Cerebellar cortex (tissue), 1 donor: ENCODE results near the gene GALNTL6.
A peak's percentile ranks its signal among the peaks of the same experiment; 100 is the strongest.

Source experiments
- DNase-seq: peaks from one replicate; pipeline ENCODE4 v3.0.0-alpha.2; 2015; ENCODE audit warnings: low spot score

Gene GALNTL6

GRCh38 chr4:172815499-172816164, 1002.4 kb downstream of the GALNTL6 start:
- no peak for DNase-seq

- no peak for DNase-seq
Measured at GRCh38 chr4:172818901-172819300, 1005.7 kb downstream of the GALNTL6 start.

- DNase-seq = no peak
Measured at GRCh38 chr4:172819353-172819752, 1006.1 kb downstream of the GALNTL6 start.

GRCh38 chr4:172822331-172822730, 1009.1 kb downstream of the GALNTL6 start:
- DNase-seq = no peak

- DNase-seq = no peak
Measured at GRCh38 chr4:172826346-172826745, 1013.1 kb downstream of the GALNTL6 start.

- no peak for DNase-seq
Measured at GRCh38 chr4:172826861-172827260, 1013.7 kb downstream of the GALNTL6 start.

GRCh38 chr4:172830295-172830764, 1017.1 kb downstream of the GALNTL6 start:
- DNase-seq = peak; percentile 12

- no peak for DNase-seq
Measured at GRCh38 chr4:172836661-172837060, 1023.5 kb downstream of the GALNTL6 start.

- DNase-seq = no peak
Measured at GRCh38 chr4:172838111-172838510, 1024.9 kb downstream of the GALNTL6 start.

- no peak for DNase-seq
Measured at GRCh38 chr4:172838943-172839342, 1025.7 kb downstream of the GALNTL6 start.

- no peak for DNase-seq
Measured at GRCh38 chr4:172842779-172843178, 1029.6 kb downstream of the GALNTL6 start.

- DNase-seq = no peak
Measured at GRCh38 chr4:172843192-172843591, 1030.0 kb downstream of the GALNTL6 start.

GRCh38 chr4:172844556-172844955, 1031.4 kb downstream of the GALNTL6 start:
- no peak for DNase-seq

- no peak for DNase-seq
Measured at GRCh38 chr4:172845281-172845680, 1032.1 kb downstream of the GALNTL6 start.

- DNase-seq = no peak
Measured at GRCh38 chr4:172850838-172851237, 1037.6 kb downstream of the GALNTL6 start.

GRCh38 chr4:172851534-172851933, 1038.3 kb downstream of the GALNTL6 start:
- DNase-seq = no peak

- no peak for DNase-seq
Measured at GRCh38 chr4:172857026-172857425, 1043.8 kb downstream of the GALNTL6 start.

GRCh38 chr4:172858731-172859230, 1045.6 kb downstream of the GALNTL6 start:
- DNase-seq = no peak

- DNase-seq = no peak
Measured at GRCh38 chr4:172865103-172865502, 1051.9 kb downstream of the GALNTL6 start.

- DNase-seq = no peak
Measured at GRCh38 chr4:172865531-172866127, 1052.4 kb downstream of the GALNTL6 start.

GRCh38 chr4:172866421-172866820, 1053.2 kb downstream of the GALNTL6 start:
- no peak for DNase-seq

GRCh38 chr4:172867835-172868234, 1054.6 kb downstream of the GALNTL6 start:
- DNase-seq = no peak

- DNase-seq = no peak
Measured at GRCh38 chr4:172868271-172868670, 1055.1 kb downstream of the GALNTL6 start.
